Measurements from ENCODE around the gene ETV3L. TPM values are rescaled to one million over a fixed set of nuclear protein-coding genes. Genes with fewer than 3 reads are reported as not detected.

Gene ETV3L
- total RNA-seq, 1 experiment from 2014 or later: not detected

GRCh38 chr1:157042846-157043245, 56.8 kb downstream of the ETV3L start:
- Histone ChIP-seq H3K36me3 (ENCODE audit: control insufficient read depth, insufficient read depth, low read length) (peaks cover 4% of the 10 kb centered on the region; the same call in 1 of the 2 replicates), H3K4me1 (ENCODE audit: control insufficient read depth, insufficient read depth, low read length) (peaks cover 30% of the 10 kb centered on the region), H3K9me3 (ENCODE audit: control insufficient read depth, insufficient read depth, low read depth, low read length) (no peaks in the 10 kb centered on the region), H3K4me3 (ENCODE audit: low read depth in 2 of 2, low read length in 2 of 2) (peak overlapping the region; percentile 75 to 93), H3K27ac (ENCODE audit: low read length) (no peak overlapping the region; the same call in 1 of the 2 replicates), H3K27me3 (ENCODE audit: control insufficient read depth, insufficient read depth, low read length) (no peaks in the 10 kb centered on the region)
- TF ChIP-seq TCF7L2 (IDR thresholded peaks at IDR 0.05; ENCODE audit: low read depth, low read length) (no peak), POLR2AphosphoS5 (IDR thresholded peaks at IDR 0.05; ENCODE audit: low read depth, low read length) (no peak), SIN3A (IDR thresholded peaks at IDR 0.05; ENCODE audit: borderline replicate concordance, insufficient read depth, low read depth, low read length) (no peak), REST (IDR thresholded peaks at IDR 0.05; ENCODE audit: insufficient read depth in 1 of 2, low read depth in 2 of 2, low read length in 1 of 2) (no peak)
- TF ChIP-seq, protein P1, sequence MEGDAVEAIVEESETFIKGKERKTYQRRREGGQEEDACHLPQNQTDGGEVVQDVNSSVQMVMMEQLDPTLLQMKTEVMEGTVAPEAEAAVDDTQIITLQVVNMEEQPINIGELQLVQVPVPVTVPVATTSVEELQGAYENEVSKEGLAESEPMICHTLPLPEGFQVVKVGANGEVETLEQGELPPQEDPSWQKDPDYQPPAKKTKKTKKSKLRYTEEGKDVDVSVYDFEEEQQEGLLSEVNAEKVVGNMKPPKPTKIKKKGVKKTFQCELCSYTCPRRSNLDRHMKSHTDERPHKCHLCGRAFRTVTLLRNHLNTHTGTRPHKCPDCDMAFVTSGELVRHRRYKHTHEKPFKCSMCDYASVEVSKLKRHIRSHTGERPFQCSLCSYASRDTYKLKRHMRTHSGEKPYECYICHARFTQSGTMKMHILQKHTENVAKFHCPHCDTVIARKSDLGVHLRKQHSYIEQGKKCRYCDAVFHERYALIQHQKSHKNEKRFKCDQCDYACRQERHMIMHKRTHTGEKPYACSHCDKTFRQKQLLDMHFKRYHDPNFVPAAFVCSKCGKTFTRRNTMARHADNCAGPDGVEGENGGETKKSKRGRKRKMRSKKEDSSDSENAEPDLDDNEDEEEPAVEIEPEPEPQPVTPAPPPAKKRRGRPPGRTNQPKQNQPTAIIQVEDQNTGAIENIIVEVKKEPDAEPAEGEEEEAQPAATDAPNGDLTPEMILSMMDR (IDR thresholded peaks at IDR 0.05): no peak
- CTCF ChIA-PET: no interaction called here
- ATAC-seq (no peak), DNase-seq (ENCODE audit: low read depth, low spot score) (no peak)
- in situ Hi-C loops (cut with HindIII; ENCODE audit: low pct_unique_long_range_greater_than_20kb, low sequenced_read_pairs) (no loop called here), intact Hi-C loops (cut with micrococcal nuclease; ENCODE audit: unreplicated experiment) (no loop called here)
- POLR2A ChIA-PET: no interaction called here
- no TSS peak for BruUV-seq (replicated peaks)

Other genes with a start within 250 kb of the ETV3L start
- not detected for gene INSRR, start 240.7 kb downstream of the ETV3L start, total RNA-seq (2021; ENCODE audit: unreplicated experiment)
- gene NTRK1, start 238.9 kb downstream of the ETV3L start, total RNA-seq (2021; ENCODE audit: unreplicated experiment): 0.21 TPM
- gene PEAR1, start 206.1 kb downstream of the ETV3L start, total RNA-seq (2021; ENCODE audit: unreplicated experiment): 16.1 TPM
- gene LRRC71, start 179.2 kb downstream of the ETV3L start, total RNA-seq (2021; ENCODE audit: unreplicated experiment): 0.77 TPM
- 55.5 TPM for gene ARHGEF11, start 54.1 kb downstream of the ETV3L start, total RNA-seq (2021; ENCODE audit: unreplicated experiment)
- 22.2 TPM for gene ETV3, start 38.6 kb upstream of the ETV3L start, total RNA-seq (2021; ENCODE audit: unreplicated experiment)